Limb (tissue), 2 donors: ENCODE measurements around the gene FIZ1.
"Not testable (repeated sequence)": the region's sequence is repeated elsewhere in the genome, so short reads cannot be mapped to it uniquely, and the experiment has no call there.

Source experiments
- DNase-seq, 2 donors: peaks; one replicate each; pipeline ENCODE4 v3.0.0-alpha.2; 2016; ENCODE audit errors: extremely low spot score in 2 of 2

FIZ1 gene

GRCh38 chr19:55578031-55578760 is 21.1 kb downstream of the FIZ1 start:
- no peak for DNase-seq

GRCh38 chr19:55576746-55577145 is 22.6 kb downstream of the FIZ1 start:
- DNase-seq, result no peak

GRCh38 chr19:55573929-55574328 is 25.4 kb downstream of the FIZ1 start:
- not testable (repeated sequence) for DNase-seq

GRCh38 chr19:55569477-55569876 is 29.8 kb downstream of the FIZ1 start:
- DNase-seq, result not testable (repeated sequence)

GRCh38 chr19:55567708-55568328 is 31.5 kb downstream of the FIZ1 start:
- no peak for DNase-seq

GRCh38 chr19:55566823-55567222 is 32.5 kb downstream of the FIZ1 start:
- no peak for DNase-seq

GRCh38 chr19:55563261-55563690 is 36.0 kb downstream of the FIZ1 start:
- no peak for DNase-seq

GRCh38 chr19:55559684-55560083 is 39.6 kb downstream of the FIZ1 start:
- DNase-seq, result no peak

- DNase-seq, result no peak
These were observed 44.6 kb downstream of the FIZ1 start for GRCh38 chr19:55554741-55555152.

GRCh38 chr19:55554302-55554701 is 45.0 kb downstream of the FIZ1 start:
- DNase-seq, result no peak

- no peak for DNase-seq
These were observed 45.8 kb downstream of the FIZ1 start for GRCh38 chr19:55553217-55554182.

- no peak for DNase-seq
These were observed 46.7 kb downstream of the FIZ1 start for GRCh38 chr19:55552620-55553019.

GRCh38 chr19:55552206-55552605 is 47.1 kb downstream of the FIZ1 start:
- DNase-seq, result no peak

- no peak for DNase-seq
These were observed 49.0 kb downstream of the FIZ1 start for GRCh38 chr19:55550321-55550650.

- DNase-seq, result no peak
These were observed 49.6 kb downstream of the FIZ1 start for GRCh38 chr19:55549500-55550320.

- no peak for DNase-seq
These were observed 52.3 kb downstream of the FIZ1 start for GRCh38 chr19:55546822-55547614.

- no peak for DNase-seq
These were observed 53.3 kb downstream of the FIZ1 start for GRCh38 chr19:55546011-55546410.

- no peak for DNase-seq
These were observed 53.9 kb downstream of the FIZ1 start, which contains the start of gene SBK3 for GRCh38 chr19:55545443-55545842. TSS of gene SBK3 (minus strand) at chr19:55545543. CDS start at chr19:55545543, 0 bp downstream.

- DNase-seq, result no peak
These were observed 54.4 kb downstream of the FIZ1 start for GRCh38 chr19:55544776-55545439.

GRCh38 chr19:55544014-55544413 is 55.3 kb downstream of the FIZ1 start:
- no peak for DNase-seq
